ENCODE measurements around the gene GRIN3B.

Gene GRIN3B

DNA sequence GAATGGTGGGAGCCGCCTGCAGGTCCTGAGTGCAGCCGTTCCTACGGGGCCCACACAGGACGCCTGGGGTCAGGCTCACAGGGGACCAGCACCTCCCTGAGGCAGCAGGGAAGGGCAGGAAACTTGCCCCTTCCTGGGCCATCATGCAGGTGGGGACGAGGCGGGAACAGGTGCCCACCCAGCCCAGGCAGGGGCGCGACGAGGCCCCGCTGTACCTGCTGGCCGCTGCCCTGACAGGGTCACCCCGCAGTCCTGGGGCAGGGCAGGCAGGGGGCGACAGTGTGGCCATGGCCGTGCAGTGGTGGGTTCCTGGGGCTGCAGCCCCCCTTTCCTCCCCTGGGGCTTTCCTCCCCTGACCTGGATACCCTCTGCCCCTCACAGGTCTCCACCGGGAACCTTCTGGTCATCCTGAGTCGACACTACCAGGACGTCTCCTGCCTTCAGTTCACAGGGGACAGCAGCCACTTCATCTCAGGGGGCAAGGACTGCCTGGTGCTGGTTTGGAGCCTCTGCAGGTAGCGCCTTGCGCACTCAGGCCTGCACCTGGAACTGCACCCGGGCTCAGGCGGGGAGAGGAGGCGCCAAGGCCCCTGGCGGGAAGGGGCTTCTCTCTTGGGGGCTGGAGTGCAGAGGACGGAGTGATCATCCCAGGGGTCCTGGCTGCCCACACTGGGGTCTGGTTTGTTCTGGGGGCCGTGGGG lies 10.7 kb upstream of the GRIN3B start:
- in situ Hi-C loops (cut with MboI; ENCODE audit: low sequenced_read_pairs) = loop anchor here (10.0 kb wide), 1 partner anchor 215 kb away; no protein-coding TSS in a partner anchor

DNA sequence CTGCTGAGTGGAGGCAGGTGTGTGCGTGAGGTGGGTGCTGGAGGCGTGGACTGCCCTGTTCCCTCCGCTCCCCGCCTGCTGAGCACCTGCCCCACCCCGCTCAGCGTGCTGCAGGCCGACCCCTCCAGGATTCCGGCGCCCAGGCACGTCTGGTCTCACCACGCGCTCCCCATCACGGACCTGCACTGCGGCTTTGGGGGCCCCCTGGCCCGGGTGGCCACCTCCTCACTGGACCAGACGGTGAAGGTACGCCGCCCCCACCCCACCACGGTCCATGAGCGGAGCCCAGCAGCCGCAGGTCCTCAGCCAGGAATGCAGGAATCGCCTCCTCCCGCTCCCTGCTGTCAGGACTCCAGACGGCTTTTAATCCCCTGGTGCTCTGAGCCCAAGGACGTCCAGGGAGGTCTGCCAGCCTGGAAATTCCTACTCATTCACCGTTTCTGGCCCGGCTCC lies 10.1 kb upstream of the GRIN3B start:
- in situ Hi-C loops (cut with MboI; ENCODE audit: low sequenced_read_pairs) = no loop called here

DNA sequence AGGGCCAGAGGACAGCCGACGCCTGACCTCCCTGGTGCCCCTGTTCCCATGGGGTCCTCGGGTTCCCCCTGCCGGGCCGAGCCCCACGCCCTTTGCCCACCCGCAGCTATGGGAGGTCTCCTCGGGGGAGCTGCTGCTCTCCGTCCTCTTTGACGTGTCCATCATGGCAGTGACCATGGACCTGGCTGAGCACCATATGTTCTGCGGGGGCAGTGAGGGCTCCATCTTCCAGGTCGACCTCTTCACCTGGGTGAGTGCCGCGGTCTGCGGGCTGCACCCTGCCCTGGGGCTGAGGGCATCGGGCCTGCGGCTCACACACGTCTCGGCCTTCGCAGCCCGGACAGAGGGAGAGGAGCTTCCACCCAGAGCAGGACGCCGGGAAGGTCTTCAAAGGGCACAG lies 9.5 kb upstream of the GRIN3B start:
- in situ Hi-C loops (cut with MboI; ENCODE audit: low sequenced_read_pairs) = no loop called here

DNA sequence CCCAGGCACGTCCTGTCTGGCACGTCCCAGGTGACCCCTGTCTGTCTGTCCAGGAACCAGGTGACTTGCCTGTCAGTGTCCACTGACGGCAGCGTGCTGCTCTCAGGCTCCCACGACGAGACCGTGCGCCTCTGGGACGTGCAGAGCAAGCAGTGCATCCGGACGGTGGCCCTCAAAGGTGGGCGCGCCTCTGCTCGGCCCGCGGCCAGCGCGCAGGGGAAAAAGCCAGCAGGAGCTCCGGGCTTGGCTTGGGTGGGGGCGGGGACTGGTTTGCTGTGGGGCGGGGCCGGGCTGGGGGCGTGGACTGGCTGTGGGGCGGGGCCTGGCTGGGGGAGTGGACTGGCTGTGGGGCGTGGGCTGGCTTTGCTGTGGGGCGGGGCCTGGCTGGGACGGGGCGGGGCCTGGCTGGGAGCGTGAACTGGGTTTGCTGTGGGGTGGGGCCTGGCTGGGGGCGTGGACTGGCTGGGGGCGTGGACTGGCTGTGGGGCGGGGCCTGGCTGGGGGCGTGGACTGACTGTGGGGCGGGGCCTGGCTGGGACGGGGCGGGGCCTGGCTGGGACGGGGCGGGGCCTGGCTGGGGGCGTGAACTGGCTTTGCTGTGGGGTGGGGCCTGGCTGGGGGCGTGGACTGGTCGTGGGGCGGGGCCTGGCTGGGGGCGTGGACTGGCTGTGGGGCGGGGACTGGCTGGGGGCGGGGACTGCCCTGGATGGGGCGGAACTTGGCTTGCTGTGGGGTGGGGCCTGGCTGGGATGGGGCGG lies 8.9 kb upstream of the GRIN3B start:
- in situ Hi-C loops (cut with MboI; ENCODE audit: low sequenced_read_pairs) = no loop called here

DNA sequence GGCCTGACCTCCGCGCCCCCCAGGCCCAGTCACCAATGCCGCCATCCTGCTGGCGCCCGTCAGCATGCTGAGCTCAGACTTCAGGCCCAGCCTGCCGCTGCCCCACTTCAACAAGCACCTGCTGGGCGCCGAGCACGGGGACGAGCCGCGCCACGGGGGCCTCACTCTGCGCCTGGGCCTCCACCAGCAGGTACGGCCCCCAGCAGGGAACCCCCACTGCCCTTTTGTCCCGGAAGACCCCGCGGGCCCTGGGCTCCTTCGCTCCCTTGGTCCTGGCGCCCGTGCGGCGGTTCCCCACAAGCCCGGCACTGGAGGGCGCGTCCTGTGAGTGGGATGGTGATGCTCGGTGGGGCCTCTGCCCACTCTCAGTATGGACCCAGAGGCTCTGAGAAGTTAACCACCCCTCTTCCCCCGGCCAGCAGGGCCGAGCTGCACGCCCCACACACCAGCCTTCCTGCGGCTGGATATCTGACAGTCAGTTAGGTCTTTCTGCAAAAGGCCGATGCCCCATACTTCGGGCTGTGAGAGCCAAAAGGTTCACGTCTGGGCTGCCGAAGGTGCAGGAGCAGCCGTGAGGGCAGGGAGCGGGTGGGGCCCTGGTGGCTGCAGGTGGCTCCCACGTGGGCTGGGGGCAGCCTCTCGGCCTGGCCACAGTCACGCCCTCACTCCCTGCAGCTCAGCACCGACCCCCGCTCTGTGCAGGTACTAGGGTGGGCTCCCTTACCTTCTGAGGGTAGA lies 8.1 kb upstream of the GRIN3B start:
- in situ Hi-C loops (cut with MboI; ENCODE audit: low sequenced_read_pairs) = no loop called here

DNA sequence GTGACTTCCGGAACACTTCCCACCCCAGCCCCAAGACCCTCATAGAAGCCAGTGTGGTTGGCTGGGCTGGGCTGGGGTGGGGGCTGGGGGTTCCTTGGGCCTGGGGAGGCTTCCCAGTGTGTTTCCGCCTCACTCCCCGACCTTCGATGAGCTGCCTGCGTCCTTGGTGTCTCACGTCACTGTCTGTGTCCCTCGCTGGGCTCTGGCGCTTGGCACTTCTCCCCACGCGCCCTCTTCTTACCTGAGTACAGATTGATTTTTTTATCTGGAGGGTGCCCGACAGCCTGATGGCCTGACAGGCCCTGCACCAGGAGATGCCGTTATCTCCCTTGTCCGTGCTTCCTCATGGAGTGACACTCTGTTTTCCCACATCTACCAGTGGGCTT lies 7.6 kb upstream of the GRIN3B start:
- in situ Hi-C loops (cut with MboI; ENCODE audit: low sequenced_read_pairs) = no loop called here

DNA sequence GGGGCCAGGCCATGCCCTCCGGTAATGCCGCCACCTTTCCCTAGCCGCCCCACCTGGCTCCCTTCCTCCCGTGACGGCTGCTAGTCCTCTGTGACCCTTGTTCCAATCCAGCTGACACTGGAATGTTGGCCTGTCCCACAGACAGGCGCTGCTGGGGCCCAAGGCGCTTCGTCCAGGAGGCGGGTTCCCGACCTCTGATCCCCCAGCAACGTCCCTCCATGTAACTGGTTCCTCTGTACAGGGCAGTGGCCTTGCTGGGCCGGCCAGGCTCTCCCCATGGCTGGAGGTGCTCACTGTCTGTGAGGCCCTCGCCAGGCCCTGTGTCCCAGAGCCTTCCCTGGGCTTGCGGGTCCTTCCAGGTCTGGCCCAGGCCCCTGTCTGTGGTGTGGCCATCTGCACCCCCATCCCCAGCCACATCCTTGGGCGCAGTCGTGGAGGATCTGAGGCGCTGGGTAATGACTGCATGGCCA lies 6.8 kb upstream of the GRIN3B start:
- in situ Hi-C loops (cut with MboI; ENCODE audit: low sequenced_read_pairs) = no loop called here

DNA sequence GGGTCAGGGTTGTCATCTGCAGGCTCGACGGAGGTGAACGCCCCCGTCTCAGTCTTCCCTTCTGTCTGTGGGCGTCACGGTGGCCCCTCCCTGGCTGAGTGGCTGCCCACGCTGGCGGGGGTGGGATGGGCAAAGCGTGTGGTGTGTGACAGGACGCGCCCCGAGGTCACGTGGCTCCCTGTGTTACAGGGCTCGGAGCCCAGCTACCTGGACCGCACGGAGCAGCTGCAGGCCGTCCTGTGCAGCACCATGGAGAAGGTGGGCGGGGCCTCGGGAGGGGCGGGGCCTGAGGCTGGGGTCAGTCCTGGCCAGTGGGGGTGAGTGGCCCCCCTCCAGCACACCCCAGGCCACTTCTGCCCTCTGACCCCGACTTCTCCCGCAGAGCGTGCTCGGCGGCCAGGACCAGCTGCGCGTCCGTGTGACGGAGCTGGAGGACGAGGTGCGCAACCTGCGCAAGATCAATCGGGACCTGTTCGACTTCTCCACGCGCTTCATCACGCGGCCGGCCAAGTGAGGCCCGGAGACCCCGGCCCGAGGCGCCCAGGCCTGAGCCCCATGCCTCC lies 6.3 kb upstream of the GRIN3B start:
- in situ Hi-C loops (cut with MboI; ENCODE audit: low sequenced_read_pairs) = no loop called here

DNA sequence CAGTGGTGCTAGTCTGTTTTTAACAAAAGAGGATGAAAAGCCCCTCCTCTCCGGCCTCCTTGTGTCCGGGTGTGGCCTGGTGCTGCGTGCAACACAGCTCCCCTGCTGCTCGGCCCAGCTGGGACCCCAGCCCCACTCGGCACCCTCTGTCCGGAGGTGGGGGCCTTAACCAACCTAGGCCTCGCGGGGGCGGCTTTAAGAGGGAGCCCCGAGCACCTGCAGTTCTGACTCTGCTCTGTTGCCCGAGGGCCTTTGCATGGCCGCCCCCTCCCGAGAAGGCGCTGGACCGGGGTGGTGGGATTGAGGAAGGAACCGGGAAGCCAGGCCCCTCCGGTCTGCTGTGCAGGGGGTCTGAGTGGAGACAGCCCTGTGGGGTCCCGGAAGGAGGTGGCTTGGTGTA lies 5.7 kb upstream of the GRIN3B start:
- in situ Hi-C loops (cut with MboI; ENCODE audit: low sequenced_read_pairs) = no loop called here

DNA sequence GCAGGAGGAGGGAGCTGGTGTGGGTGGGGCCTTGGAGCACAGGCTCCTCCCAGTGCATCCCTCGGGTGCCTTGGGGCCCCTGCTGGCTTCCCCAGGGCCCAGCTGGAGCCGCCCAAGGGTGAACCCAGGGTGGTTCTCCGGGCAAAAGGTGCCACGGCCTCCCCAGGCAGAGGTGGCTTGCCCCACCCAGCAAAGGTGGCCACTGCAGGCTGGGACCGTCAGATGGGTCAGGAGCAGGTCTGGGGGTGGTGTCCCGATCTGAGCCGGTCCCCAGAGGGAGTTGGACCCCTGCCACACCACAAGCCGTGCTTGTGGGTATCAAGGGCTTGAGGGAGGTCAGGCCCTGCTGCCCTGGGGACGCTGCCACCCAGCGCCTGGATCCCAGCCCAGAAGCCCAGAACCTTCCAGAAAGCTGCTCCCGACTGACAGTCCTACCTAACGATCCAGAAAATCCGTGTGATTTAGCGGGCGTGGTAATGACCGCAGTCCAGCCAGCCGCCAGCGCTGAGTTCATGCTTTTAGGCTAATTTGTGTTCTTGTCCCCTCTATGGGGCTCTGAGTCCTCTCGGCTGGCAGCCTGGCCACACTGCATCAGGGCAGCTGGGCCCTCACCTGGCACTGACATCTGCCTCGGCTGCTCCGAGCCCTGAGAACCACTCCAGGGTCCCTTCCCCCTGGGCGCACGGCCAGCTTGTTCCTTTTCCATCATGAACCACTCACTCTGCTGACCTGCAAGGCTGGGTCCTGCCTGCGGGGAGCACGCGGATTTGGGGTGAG lies 5.0 kb upstream of the GRIN3B start:
- in situ Hi-C loops (cut with MboI; ENCODE audit: low sequenced_read_pairs) = no loop called here

DNA sequence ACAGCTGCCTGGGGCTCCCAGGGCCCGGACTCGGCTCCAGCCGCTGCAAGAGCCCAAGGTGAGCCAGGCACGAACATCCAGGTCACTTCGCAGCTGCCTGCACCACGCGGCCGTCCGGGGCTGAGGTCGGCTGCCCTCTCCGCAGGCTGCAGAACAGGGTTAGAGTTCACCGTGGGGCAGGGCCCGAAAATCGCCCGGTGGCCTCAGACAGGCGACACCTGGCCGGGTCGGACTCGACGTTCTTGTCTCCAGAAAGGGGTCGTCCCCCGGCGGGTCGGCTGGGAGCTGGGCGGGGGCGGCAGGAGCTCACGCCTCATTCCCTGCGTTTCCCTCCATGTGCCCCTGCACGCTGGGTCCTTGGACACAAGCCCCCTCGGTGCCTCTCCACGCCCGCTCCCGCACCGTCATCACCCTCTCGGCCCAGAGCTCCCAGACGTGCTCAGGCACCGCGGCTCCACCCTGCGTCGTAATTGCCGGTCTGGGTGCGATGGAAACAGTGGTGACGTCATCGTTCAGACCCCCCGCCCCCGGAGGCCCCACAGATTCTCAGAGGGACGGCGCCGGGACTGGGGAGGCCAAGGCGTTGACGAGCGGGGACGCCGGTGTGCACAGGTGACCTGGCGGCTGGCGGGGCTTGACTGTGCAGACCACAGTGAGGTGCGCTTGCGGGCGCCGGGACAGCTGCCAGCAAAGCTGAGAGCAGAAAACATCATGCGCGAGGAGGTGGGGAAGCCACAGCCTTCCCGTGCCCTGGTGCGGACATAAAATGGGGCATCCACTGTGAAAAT lies 4.0 kb upstream of the GRIN3B start:
- in situ Hi-C loops (cut with MboI; ENCODE audit: low sequenced_read_pairs) = no loop called here

DNA sequence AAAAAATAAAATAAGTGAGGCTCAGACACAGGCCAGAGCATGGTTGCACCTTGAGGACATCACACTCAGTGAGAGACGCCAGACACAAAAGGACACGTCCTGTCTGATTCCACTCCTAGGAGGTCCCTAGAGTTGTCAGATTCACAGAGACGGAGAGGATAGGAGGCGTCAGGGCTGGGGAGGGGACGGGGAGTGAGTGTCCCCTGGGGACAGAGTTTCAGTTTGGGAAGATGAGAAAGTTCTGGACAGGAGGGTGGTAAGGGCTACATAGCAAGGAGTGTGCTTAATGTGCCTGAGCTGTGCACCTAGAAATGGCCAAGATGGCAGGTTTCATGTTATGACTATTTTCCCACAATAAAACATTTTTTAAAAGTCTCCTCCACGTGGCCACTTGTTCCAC lies 2.2 kb upstream of the GRIN3B start:
- in situ Hi-C loops (cut with MboI; ENCODE audit: low sequenced_read_pairs) = no loop called here

DNA sequence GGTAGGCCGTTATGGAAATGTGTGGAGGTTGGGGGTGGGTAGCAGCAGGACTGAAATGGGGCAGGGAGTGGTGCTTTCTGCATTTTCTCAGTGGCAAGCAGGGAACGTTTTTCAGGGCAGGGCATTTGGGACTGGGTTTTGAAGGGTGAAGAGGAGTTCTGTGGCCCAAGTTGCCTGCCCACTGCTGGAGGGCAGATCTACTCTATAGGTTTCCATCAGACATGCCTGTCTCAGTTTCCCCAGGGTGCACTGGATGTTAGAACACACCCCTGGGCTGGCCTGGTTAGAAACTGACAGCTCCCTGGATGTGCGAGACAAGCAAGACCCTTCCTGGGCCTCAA lies 870 bp upstream of the GRIN3B start:
- in situ Hi-C loops (cut with MboI; ENCODE audit: low sequenced_read_pairs) = no loop called here

DNA sequence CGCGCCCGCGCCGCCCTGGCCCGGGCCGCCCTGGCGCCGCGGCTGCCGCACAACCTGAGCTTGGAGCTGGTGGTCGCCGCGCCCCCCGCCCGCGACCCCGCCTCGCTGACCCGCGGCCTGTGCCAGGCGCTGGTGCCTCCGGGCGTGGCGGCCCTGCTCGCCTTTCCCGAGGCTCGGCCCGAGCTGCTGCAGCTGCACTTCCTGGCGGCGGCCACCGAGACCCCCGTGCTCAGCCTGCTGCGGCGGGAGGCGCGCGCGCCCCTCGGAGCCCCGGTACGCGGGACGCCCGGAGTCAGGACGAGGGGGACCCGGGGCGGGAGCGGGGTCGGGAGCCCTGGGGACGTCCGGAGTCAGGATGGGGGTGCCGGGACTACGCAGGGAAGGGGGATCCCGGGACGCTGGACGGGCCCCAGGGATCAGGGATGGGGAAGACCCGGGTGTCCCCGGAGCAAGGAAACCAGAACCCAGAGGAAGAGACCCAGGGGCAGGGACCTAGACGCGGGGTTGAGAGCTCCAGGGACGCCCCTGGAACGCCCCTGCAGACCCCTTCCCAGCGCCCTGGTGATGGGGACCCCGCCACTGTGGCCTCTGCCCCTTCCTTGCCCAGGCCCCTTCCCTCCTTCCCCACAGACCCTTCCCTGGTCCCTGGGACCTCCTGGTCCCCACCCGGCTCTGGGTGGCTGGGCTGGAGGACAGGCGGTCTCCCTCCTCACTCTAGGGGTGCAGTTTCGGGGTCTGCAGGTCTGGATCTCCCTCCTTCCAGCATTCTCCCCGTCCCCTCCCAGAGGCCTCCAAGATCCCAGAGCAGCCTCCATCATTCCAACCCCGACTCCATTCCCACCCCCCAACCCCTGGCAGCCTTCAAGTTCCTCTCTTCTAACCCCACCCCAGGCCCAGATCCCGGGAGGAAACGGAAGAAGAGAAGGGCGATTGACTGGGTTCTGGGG lies 645 bp downstream of the GRIN3B start:
- in situ Hi-C loops (cut with MboI; ENCODE audit: low sequenced_read_pairs) = no loop called here

DNA sequence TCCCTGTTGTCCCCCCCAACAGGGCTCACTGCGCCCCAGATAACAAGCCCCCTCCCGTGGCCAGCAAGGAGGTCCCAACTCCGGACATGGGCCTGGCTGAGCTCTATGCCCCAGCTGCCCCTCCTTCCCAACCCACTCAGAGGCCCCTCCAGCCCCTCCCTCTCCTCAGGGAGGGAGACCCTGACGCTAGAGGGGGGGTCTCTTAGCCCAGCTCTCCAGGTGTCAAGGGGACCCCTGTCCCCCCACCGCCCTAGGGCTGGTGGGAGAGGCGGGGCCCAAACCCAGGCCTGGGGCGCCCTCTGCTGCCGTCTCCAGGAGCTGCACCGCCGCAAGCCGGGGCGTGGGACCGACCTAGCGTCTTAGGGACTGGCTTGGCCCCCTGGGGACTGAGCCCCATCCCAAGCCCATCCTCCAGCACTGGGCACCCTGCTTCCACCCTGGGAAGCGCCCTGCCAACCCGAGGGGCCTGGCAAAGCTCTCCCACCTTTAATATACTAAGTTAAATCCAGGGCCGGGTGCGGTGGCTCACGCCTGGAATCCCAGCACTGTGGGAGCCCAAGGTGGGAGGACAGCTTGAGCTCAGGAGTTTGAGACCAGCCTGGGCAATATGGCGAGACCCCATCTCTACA lies 1.4 kb downstream of the GRIN3B start:
- in situ Hi-C loops (cut with MboI; ENCODE audit: low sequenced_read_pairs) = no loop called here

DNA sequence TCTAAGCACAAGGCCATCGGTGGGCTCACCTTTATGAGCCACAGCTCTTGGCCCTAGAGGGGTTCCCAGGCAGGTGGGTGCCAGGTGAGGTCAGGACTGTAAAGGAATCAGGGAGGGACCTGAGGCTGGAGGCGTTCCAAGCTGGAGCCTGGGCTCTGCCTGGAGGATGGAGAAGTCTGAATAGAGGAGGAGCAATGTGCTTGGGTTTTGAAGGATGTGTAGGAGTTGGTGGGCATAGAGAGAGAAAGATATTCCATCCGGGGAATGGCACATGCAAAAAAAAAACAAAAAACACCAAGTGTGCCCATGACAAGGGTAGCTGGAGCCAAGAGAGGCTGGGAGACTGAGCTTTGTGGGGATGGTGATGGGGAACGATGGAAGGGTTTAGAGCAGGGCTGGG lies 2.4 kb downstream of the GRIN3B start:
- in situ Hi-C loops (cut with MboI; ENCODE audit: low sequenced_read_pairs) = no loop called here

DNA sequence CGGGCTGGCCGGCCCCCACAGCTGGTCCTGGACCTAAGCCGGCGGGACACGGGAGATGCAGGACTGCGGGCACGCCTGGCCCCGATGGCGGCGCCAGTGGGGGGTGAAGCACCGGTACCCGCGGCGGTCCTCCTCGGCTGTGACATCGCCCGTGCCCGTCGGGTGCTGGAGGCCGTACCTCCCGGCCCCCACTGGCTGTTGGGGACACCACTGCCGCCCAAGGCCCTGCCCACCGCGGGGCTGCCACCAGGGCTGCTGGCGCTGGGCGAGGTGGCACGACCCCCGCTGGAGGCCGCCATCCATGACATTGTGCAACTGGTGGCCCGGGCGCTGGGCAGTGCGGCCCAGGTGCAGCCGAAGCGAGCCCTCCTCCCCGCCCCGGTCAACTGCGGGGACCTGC lies 3.1 kb downstream of the GRIN3B start:
- in situ Hi-C loops (cut with MboI; ENCODE audit: low sequenced_read_pairs) = no loop called here

DNA sequence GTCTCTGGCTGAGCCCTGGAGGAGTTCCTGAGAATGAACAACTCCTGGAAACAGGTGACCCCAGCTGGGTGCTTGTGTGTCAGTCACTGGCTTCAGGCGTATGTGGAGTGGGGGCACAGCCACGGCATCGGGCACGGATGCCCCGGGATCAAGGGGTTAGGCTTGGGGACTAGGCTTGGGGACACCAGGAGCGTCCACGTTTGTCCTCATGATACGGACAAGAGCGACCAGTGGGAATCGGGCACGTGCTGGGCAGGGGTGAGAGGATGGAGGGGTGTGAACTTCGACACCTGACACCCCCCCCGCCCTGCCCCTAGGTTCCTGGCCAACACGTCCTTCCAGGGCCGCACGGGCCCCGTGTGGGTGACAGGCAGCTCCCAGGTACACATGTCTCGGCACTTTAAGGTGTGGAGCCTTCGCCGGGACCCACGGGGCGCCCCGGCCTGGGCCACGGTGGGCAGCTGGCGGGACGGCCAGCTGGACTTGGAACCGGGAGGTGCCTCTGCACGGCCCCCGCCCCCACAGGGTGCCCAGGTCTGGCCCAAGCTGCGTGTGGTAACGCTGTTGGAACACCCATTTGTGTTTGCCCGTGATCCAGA lies 4.1 kb downstream of the GRIN3B start:
- in situ Hi-C loops (cut with MboI; ENCODE audit: low sequenced_read_pairs) = no loop called here
